ENCODE results near the gene PAM.
A peak's percentile ranks its signal among the peaks of the same experiment; 100 is the strongest.

Gene PAM

GRCh38 chr5:102754767-102755431 lies at the start of gene PAM:
PAM (plus strand) TSS chr5:102755305; CDS start chr5:102866196, 110,891 bp downstream.
- peak; percentile 63 to 71 for DNase-seq (ENCODE audit: low read depth in 2 of 2)

- no peak for DNase-seq (ENCODE audit: low read depth in 2 of 2)
These were observed 43.4 kb upstream of the PAM start for GRCh38 chr5:102711525-102712385.

GRCh38 chr5:102713278-102713677 lies 41.8 kb upstream of the PAM start:
- no peak for DNase-seq (ENCODE audit: low read depth in 2 of 2)

GRCh38 chr5:102713682-102714231 lies 41.3 kb upstream of the PAM start:
- no peak for DNase-seq (ENCODE audit: low read depth in 2 of 2)

GRCh38 chr5:102715082-102715807 lies 39.9 kb upstream of the PAM start:
- no peak for DNase-seq (ENCODE audit: low read depth in 2 of 2)

- no peak for DNase-seq (ENCODE audit: low read depth in 2 of 2)
These were observed 39.1 kb upstream of the PAM start for GRCh38 chr5:102716017-102716416.

- no peak for DNase-seq (ENCODE audit: low read depth in 2 of 2)
These were observed 36.3 kb upstream of the PAM start for GRCh38 chr5:102718819-102719218.

- DNase-seq (ENCODE audit: low read depth in 2 of 2): no peak
These were observed 35.2 kb upstream of the PAM start for GRCh38 chr5:102719886-102720285.

GRCh38 chr5:102720969-102721368 lies 34.1 kb upstream of the PAM start:
- DNase-seq (ENCODE audit: low read depth in 2 of 2): no peak

GRCh38 chr5:102722931-102723330 lies 32.2 kb upstream of the PAM start:
- no peak for DNase-seq (ENCODE audit: low read depth in 2 of 2)

GRCh38 chr5:102731693-102732092 lies 23.4 kb upstream of the PAM start:
- no peak for DNase-seq (ENCODE audit: low read depth in 2 of 2)

GRCh38 chr5:102733534-102733933 lies 21.6 kb upstream of the PAM start:
- DNase-seq (ENCODE audit: low read depth in 2 of 2): no peak

GRCh38 chr5:102737161-102737560 lies 17.9 kb upstream of the PAM start:
- DNase-seq (ENCODE audit: low read depth in 2 of 2): no peak

GRCh38 chr5:102737805-102738469 lies 17.2 kb upstream of the PAM start:
- no peak for DNase-seq (ENCODE audit: low read depth in 2 of 2)

- DNase-seq (ENCODE audit: low read depth in 2 of 2): no peak
These were observed 14.6 kb upstream of the PAM start for GRCh38 chr5:102740515-102740914.

GRCh38 chr5:102742215-102742614 lies 12.9 kb upstream of the PAM start:
- no peak for DNase-seq (ENCODE audit: low read depth in 2 of 2)

- DNase-seq (ENCODE audit: low read depth in 2 of 2): no peak
These were observed 11.2 kb upstream of the PAM start for GRCh38 chr5:102743900-102744299.

GRCh38 chr5:102747386-102748166 lies 7.5 kb upstream of the PAM start:
- no peak for DNase-seq (ENCODE audit: low read depth in 2 of 2)

GRCh38 chr5:102749416-102750030 lies 5.6 kb upstream of the PAM start:
- DNase-seq (ENCODE audit: low read depth in 2 of 2): no peak

- DNase-seq (ENCODE audit: low read depth in 2 of 2): no peak
These were observed 4.8 kb upstream of the PAM start for GRCh38 chr5:102750151-102750834.
